Cardiac muscle cell (in vitro differentiated cells and primary cell): ENCODE data around the gene EPHA8. TPM values are rescaled to one million over a fixed set of nuclear protein-coding genes. Genes with fewer than 3 reads are reported as not detected.

Experiments
- DNase-seq, 2 donors: peaks; one replicate each; pipeline versions ENCODE4 v3.0.0 to v3.0.0-alpha.2; 2010 to 2017; ENCODE audit warnings: low read depth in 1 of 2, low spot score in 1 of 2
- H3K27ac ChIP-seq: fragments of 200-600 bp; sonication (generic); 2 replicates; pipeline ENCODE4 v1.5.1; 2016
- H3K27me3 ChIP-seq: fragments of 200-600 bp; sonication (generic); 2 replicates; pipeline ENCODE4 v1.6.0; 2016; ENCODE audit warnings: control low read depth
- H3K36me3 ChIP-seq: fragments of 200-600 bp; sonication (generic); 2 replicates; pipeline ENCODE4 v1.5.1; 2016; ENCODE audit warnings: control low read depth
- H3K4me1 ChIP-seq: fragments of 200-600 bp; sonication (generic); 2 replicates; pipeline ENCODE4 v1.8.1; 2017; ENCODE audit warnings: low read depth, mild to moderate bottlenecking, mixed run types
- H3K4me3 ChIP-seq: fragments of 200-600 bp; sonication (generic); 2 replicates; pipeline ENCODE4 v1.5.1; 2016; ENCODE audit warnings: mild to moderate bottlenecking
- H3K9me3 ChIP-seq: fragments of 200-600 bp; sonication (generic); 2 replicates; pipeline ENCODE4 v1.5.1; 2017; ENCODE audit warnings: low read depth, mild to moderate bottlenecking, control low read depth
- CTCF ChIP-seq: IDR thresholded peaks from 2 replicates; pipeline ENCODE4 v1.5.1; 2012; ENCODE audit warnings: low read depth, mild to moderate bottlenecking, low read length
- polyA plus RNA-seq: library from polyadenylated mRNA; unstranded; fragments of >200 nt; fragmentation: Nextera tagmentation; extraction: Ambion mirVana; gene quantifications from 2 replicates; pipeline ENCODE4 v1.2.1, GENCODE V29; 2016
- total RNA-seq: library from RNA; depleted of rRNA; stranded (reverse); fragments of >200 nt; gene quantifications from 2 replicates; pipeline ENCODE4 v1.2.3, GENCODE V29; 2016

EPHA8 gene
- total and polyA plus RNA-seq, 2 experiments from 2014 or later = 4.7 to 10.9 TPM

- peaks cover 4% of the 10 kb centered on the region for H3K4me1 ChIP-seq
- no peak for DNase-seq
- no peak overlapping the region for H3K27ac ChIP-seq
- H3K27me3 ChIP-seq = peaks cover 41% of the 10 kb centered on the region
- H3K36me3 ChIP-seq = no peaks in the 10 kb centered on the region
- no peak for TF ChIP-seq CTCF
- H3K9me3 ChIP-seq = no peaks in the 10 kb centered on the region
- H3K4me3 ChIP-seq = no peak overlapping the region
Observed at GRCh38 chr1:22550021-22550420, 13.3 kb upstream of the EPHA8 start.

DNA sequence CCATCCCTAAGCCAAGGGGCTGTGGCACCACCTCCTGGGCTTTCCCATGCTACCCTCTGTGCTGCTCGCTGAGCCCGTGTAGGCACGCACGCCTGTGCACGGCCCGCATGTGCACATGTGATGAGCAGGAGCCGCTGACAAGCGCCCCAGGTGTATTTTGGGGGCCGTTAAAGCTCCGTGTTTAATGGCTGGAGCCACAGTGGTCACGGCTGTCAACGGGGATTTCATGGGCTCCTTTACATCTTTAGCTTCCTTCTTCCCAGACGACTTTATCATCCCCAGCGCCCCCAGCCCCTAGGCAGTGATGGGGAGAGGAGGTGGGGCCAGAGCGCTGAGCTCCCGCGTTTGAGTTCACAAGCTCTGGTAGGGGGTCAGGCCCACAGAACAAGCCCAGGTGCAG is 11.7 kb upstream of the EPHA8 start:
- TF ChIP-seq CTCF = no peak
- Histone ChIP-seq H3K4me1 (peaks cover 10% of the 10 kb centered on the region), H3K27ac (no peak overlapping the region), H3K36me3 (no peaks in the 10 kb centered on the region), H3K27me3 (peaks cover 25% of the 10 kb centered on the region), H3K9me3 (no peaks in the 10 kb centered on the region), H3K4me3 (no peak overlapping the region)
- DNase-seq = no peak

- TF ChIP-seq CTCF = no peak
- H3K4me3 ChIP-seq = no peak overlapping the region
- H3K4me1 ChIP-seq = peaks cover 12% of the 10 kb centered on the region
- no peak overlapping the region for H3K27ac ChIP-seq
- no peaks in the 10 kb centered on the region for H3K9me3 ChIP-seq
- H3K27me3 ChIP-seq = peaks cover 21% of the 10 kb centered on the region
- DNase-seq = no peak
- no peaks in the 10 kb centered on the region for H3K36me3 ChIP-seq
Observed at GRCh38 chr1:22552021-22552420, 11.3 kb upstream of the EPHA8 start.

DNA sequence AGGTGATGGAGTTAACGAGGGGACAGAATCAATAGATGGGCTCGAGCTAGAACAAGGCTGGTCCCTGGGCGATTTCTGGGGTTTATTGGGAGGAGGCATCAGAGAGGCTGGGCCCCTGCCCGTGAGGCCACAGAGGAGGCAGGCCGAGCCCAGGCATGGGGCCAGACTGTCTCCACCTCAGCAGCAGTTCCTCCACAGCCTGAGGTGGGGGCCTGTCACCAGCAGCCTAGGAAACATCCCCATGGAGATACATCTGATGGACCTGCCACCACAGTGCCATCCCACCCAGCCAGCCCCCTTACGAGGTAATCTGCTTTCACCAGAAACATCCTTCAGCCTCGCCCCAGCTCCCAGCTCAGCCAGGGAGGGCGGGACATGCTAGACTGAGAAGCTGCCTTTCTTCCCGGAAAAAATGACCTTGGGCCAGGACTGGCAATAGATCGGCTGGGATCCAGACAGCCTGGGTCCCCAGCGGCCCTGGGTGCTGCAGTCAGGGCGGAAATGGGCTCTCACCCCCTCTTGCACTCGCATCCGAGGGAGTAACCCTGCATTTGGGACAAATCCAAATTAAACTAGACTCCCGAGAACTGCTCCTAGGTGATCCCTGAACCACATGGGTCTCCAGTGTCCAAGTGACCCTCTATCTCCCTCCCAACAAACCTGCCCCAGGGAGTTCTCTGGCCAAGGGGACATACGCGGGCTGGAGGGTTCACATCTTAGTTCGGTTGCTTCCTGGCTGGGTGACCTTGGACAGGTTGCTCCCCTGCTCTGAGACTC is 10.0 kb upstream of the EPHA8 start:
- DNase-seq = no peak
- Histone ChIP-seq H3K36me3 (no peaks in the 10 kb centered on the region), H3K4me3 (no peak overlapping the region), H3K9me3 (no peaks in the 10 kb centered on the region), H3K4me1 (peaks cover 12% of the 10 kb centered on the region), H3K27ac (no peak overlapping the region), H3K27me3 (peaks cover 8% of the 10 kb centered on the region)
- TF ChIP-seq CTCF = no peak

DNA sequence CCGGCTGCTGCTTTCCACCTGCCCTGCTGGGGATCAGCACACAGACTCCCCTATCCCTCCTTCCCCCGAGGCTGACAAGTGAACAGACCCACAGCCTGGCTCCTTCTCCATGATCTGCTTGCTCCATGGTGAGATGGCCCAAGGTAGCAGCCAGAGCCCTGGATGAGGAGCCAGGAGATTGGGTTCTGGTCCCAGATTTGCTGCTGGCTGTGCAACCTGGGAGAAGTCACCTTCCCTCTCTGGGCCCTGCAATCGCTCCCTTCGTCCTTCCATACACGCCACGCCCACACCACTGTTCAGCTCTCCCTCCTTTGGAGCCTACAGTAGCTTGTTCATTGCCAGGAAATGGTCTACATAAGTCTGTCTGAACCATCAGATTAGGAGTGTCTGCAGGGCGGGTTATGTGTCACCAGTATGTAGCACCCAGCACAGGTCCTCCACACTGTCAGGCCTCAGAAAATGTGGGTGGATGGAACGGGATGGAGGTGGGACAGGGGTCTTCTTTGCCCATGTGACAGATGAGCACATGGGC is 9.2 kb upstream of the EPHA8 start:
- no peaks in the 10 kb centered on the region for H3K36me3 ChIP-seq

More for the DNA sequence above, 9.2 kb upstream of the EPHA8 start:
- no peaks in the 10 kb centered on the region for H3K9me3 ChIP-seq
- no peak overlapping the region for H3K27ac ChIP-seq
- peaks cover 8% of the 10 kb centered on the region for H3K27me3 ChIP-seq
- DNase-seq = no peak
- H3K4me1 ChIP-seq = peaks cover 12% of the 10 kb centered on the region
- no peak for TF ChIP-seq CTCF
- H3K4me3 ChIP-seq = no peak overlapping the region
